ENCODE measurements around the gene ZFP36L1.

The ZFP36L1 gene

GRCh38 chr14:68792979-68793733 lies at the start of gene ZFP36L1:
ZFP36L1 (minus strand) TSS chr14:68793067; CDS start chr14:68792938, 129 bp downstream.
- peak; percentile 95 for DNase-seq (ENCODE audit: low read depth)

GRCh38 chr14:68842298-68842697 lies 49.4 kb upstream of the ZFP36L1 start:
- DNase-seq (ENCODE audit: low read depth), result no peak

- DNase-seq (ENCODE audit: low read depth), result peak; percentile 58
These were observed 48.3 kb upstream of the ZFP36L1 start for GRCh38 chr14:68841016-68841809.

DNA sequence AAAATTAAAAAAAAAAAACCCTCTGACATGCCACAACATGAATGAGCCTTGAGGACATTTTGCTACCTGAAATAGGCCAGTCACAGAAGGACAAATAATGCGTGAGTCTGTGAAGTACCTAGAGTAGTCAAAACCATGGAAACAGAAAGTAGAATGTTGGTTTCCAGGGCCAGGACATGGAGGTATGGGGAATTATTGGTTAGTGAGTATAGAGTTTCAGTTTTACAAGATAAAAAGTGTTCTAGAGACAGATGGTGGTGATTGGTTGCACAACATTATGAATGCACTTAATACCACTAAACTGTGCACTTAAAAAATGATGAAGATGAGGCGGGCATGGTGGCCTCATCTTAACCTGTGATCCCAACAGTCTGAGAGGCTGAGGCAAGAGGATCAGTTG lies 47.6 kb upstream of the ZFP36L1 start:
- peak; percentile 59 for DNase-seq (ENCODE audit: low read depth)

- DNase-seq (ENCODE audit: low read depth), result no peak
These were observed 43.2 kb upstream of the ZFP36L1 start for GRCh38 chr14:68836082-68836481.

DNA sequence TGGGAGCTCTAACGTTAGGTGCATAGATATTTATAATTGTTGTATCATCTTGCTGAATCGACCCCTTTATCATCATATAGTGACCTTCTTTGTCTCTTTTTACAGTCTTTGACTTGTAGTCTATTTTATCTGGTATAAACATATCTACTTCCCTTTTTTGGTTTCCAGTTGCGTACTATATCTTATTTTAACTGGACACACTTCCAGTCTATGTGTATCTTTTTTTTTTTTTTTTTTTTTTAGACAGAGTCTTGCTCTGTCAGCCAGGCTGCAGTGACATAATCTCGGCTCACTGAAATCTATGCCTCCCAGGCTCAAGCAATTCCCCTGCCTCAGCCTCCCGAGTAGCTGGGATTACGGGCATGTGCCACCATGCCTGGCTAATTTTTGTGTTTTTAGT lies 41.9 kb upstream of the ZFP36L1 start:
- no peak for DNase-seq (ENCODE audit: low read depth)

- DNase-seq (ENCODE audit: low read depth), result no peak
These were observed 35.8 kb upstream of the ZFP36L1 start for GRCh38 chr14:68828698-68829097.

- DNase-seq (ENCODE audit: low read depth), result no peak
These were observed 32.9 kb upstream of the ZFP36L1 start for GRCh38 chr14:68825729-68826128.

DNA sequence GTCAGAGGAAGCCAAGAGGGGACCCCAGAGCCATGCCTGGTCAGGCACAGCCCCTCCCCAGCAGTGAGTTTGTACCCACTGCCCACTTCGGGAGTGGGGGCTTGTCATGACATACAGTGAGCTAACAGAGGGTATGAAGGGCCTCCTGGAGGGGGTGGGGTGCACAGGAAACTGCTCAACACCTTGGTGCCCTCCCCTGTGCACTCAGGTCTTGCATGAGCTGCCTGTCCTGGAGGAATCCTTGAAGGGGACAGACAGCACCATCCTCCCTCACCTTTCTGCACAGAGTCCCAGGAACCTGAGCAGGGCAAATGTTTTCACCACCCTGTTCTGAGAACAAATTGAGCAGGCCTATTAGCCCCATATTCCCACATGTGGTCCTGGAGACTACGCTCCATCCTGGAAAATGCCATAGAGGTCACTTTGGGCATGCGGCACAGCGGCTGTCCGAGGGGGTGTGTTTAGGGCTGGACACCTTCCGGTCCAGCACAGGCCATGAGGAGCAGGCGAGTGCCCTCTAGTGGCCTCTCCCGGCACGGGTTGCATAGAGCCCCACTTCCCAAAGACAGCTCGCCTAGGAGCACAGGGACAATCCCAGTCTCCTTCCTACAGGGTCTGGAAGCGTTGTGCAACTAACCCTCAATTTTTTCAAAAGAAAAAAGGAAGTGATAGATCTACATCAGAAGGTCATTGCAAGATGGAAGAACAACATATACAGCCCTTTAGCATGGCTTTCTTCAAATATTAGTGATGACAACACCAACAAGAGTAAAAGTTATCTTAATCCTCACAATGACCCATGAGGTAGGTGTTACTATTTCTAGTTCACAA lies 31.9 kb upstream of the ZFP36L1 start:
- peak; percentile 67 for DNase-seq (ENCODE audit: low read depth)

DNA sequence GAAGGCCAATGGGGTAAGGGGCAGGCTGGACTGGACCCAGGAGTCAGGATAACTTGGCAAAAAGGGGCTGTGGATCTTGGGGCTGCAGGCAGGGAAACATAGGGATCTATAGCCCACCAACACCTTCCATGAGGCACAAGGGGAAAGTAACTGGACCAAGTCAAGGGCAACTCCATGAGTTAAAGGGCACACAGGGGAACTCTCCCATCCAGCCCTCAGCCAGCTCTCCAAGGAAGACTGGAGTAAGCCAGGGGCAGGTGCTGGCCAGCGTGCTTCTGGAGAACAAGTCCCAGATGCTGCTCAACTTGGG lies 31.3 kb upstream of the ZFP36L1 start:
- DNase-seq (ENCODE audit: low read depth), result no peak

DNA sequence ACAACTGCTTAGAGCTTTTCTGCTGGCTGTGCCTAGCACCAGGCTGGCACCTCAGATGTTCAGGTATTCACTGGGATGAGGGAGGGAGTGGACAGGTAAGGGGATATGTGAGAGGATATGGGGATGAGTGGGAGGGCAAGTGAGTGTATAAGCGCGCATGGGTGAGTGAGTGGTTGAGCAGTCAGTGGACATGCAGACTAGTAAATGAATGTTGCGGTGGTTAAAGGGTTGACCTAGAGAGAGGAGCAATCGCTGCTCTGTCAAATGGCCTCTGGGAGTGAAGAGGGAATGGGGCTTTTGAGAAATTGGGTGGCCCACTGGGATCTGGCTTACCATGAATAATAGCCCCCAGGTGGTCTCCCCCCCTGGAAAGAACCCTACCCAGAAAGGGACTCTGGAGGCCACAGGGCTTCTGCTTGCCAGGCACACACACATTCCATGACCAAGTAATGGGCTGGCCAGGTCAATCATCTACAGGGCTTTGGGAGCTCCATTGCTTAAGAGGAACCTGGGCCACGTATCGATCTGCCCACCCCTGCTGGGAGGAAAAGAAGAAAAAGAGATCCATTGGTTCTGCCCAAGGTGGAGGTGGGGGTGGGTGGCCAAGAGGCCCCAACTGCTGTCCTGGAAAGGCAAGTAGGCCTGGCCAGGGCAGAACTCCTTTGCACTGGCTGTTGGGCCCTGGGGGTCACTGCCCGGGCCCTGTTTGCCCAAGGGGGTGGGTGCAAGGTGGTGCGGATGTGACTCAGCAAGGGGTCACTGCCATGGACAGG lies 30.8 kb upstream of the ZFP36L1 start:
- DNase-seq (ENCODE audit: low read depth), result no peak

DNA sequence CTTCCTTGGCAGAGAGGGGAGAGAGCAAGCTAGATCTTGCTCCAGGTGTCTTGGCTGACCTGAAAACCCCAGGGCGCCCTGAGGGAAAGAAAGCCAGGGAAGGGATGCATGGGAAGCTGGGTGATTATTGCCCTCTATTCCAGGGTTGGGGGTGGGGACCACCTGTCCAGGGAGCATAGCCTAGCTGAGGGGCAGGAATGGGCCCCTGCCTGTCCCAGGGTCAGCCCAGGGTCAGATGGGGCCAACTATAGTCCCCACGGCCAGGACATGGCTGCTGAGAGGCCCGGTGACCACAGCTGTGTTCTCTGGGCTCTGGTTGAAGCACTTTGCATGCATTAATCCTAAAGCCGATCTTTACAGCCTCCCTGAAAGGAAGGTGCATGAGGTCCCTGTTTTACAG lies 30.1 kb upstream of the ZFP36L1 start:
- DNase-seq (ENCODE audit: low read depth), result no peak

- DNase-seq (ENCODE audit: low read depth), result no peak
These were observed 29.3 kb upstream of the ZFP36L1 start for GRCh38 chr14:68822132-68822651.

GRCh38 chr14:68820999-68821683 lies 28.3 kb upstream of the ZFP36L1 start:
- DNase-seq (ENCODE audit: low read depth), result no peak

DNA sequence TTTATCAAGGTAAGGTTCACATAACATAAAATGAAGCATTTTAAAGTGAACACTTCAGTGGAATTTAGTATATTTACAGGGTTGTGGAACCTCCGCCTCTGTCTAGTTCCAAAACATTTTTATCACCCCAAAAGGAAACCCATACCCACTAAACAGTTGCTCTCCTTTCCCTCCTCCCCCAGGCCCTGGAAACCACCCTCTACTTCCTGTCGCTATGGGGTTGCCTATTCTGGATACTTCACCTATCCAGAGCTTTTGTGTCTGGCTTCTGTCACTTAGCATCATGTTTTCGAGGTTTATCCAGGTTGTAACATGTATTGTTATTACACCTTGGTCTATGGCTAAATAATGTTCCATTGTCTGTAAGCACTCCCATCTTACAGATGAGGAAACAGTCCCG lies 27.7 kb upstream of the ZFP36L1 start:
- DNase-seq (ENCODE audit: low read depth), result no peak

GRCh38 chr14:68820119-68820518 lies 27.3 kb upstream of the ZFP36L1 start:
- DNase-seq (ENCODE audit: low read depth), result no peak

DNA sequence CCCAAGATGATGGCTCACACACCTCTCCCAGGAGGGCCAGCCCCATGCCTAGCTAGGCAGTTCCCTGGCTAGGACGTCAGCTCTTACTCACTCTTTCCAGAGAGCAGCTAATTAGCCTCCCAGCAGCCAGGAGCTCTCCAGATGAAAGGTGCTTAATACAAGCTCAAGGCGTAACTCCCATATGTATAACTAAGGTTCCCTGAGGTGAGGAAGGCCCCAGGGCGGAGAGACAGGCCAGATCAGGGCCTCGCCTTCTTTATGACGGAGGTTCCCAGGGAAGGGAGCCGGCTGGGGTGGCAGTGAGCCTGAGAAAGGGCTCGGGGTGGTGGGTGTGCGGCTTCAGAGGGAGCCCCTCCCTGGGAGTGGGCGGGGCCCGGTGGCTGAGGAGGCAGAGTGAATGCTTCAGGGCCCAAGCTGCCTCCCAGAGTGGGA lies 26.4 kb upstream of the ZFP36L1 start:
- DNase-seq (ENCODE audit: low read depth), result peak; percentile 81

DNA sequence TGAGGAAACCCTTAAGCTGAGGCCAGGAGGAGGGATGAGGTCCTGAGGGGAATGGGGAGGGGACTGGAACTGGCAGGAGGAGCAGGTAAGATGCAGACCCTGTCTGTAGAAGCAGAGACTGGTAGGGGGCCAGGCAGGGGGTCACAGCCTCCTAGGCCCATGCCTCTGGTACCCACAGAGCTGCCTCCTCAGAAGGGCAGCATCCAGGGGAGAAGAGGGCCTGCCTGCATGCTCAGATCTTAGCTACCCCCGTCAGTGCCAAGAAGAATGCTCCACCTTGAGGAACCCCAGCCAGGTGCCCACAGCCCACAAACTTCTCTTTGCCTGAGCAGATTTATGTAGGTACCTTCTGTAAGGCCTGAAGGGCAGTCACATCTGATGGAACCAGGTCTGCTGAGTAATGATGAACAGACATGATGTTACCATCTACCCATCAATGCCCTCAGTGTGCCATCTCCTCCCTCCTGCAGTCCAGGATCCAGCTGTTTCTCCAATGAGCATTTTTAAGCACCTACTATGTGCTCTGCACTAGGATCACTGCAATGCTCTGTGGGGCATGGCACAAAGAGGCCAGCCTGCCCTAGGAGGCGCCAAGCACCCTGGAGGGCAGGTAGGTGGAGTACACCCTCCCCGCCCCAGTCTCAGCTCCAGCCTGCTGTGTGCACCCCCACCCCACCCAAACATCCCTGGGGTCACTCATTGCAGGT lies 24.8 kb upstream of the ZFP36L1 start:
- DNase-seq (ENCODE audit: low read depth), result no peak

GRCh38 chr14:68816943-68817430 lies 24.1 kb upstream of the ZFP36L1 start:
- DNase-seq (ENCODE audit: low read depth), result no peak
